ENCODE results near the gene WASF1. TPM values are rescaled to one million over a fixed set of nuclear protein-coding genes. Genes with fewer than 3 reads are reported as not detected.

Gene WASF1
- total RNA-seq, 3 donors from 2014 or later (not counting 1 experiment from before 2014, with no cell fraction given): 0.25 to 0.90 (median 0.45) TPM

- no peak overlapping the region for H3K27ac Mint-ChIP-seq
- DNase-seq: peak in 1 of 2 donors; percentile 57
- H3K36me3 Mint-ChIP-seq: no peaks in the 10 kb centered on the region
- H3K27me3 Mint-ChIP-seq (ENCODE audit: low read depth in 2 of 2): peaks cover 15 to 25% of the 10 kb centered on the region in 2 donors
- Histone ChIP-seq H3K27me3 (ENCODE audit: control insufficient read depth, insufficient read depth, low read length) (peaks cover 3% of the 10 kb centered on the region), H3K36me3 (ENCODE audit: control insufficient read depth, insufficient read depth, low read length) (no peaks in the 10 kb centered on the region), H3K4me1 (ENCODE audit: control insufficient read depth, insufficient read depth, low read length) (peaks cover 10% of the 10 kb centered on the region), H3K4me3 (ENCODE audit: low read length) (no peak overlapping the region), H3K9me3 (ENCODE audit: control insufficient read depth, insufficient read depth, low read length) (no peaks in the 10 kb centered on the region), H3K27ac (ENCODE audit: low read length) (no peak overlapping the region)
- intact Hi-C loops (cut with micrococcal nuclease): loop anchor here (1.0 kb wide), 1 partner anchor 526 kb away; no protein-coding TSS in a partner anchor
- peak; percentile 57 for TF ChIP-seq CTCF (IDR thresholded peaks at IDR 0.05)
- peaks cover 20 to 22% of the 10 kb centered on the region in 2 donors for H3K4me1 Mint-ChIP-seq
- peak in 1 of 3 donors; percentile 41 for ATAC-seq
- WGBS (ENCODE audit: insufficient coverage): 23% methylated on average over 4 of the region's 5 CpGs
- no peak overlapping the region for H3K4me3 Mint-ChIP-seq
- H3K9me3 Mint-ChIP-seq: no peaks in the 10 kb centered on the region
Observed at GRCh38 chr6:110053395-110054240, 125.9 kb downstream of the WASF1 start.

- Mint-ChIP-seq H3K27ac (no peak overlapping the region), H3K36me3 (no peaks in the 10 kb centered on the region), H3K4me3 (no peak overlapping the region), H3K27me3 (ENCODE audit: low read depth in 2 of 2) (peaks cover 10 to 17% of the 10 kb centered on the region in 2 donors), H3K4me1 (peaks cover 20 to 22% of the 10 kb centered on the region in 2 donors), H3K9me3 (no peaks in the 10 kb centered on the region)
- ATAC-seq: no peak
- no peak overlapping the region for H3K27ac ChIP-seq (ENCODE audit: low read length)
- H3K27me3 ChIP-seq (ENCODE audit: control insufficient read depth, insufficient read depth, low read length): peaks cover 3% of the 10 kb centered on the region
- WGBS (ENCODE audit: insufficient coverage): 96% methylated on average over 3 of the region's 3 CpGs
- H3K9me3 ChIP-seq (ENCODE audit: control insufficient read depth, insufficient read depth, low read length): no peaks in the 10 kb centered on the region
- TF ChIP-seq CTCF (IDR thresholded peaks at IDR 0.05): no peak
- intact Hi-C loops (cut with micrococcal nuclease): no loop called here
- H3K36me3 ChIP-seq (ENCODE audit: control insufficient read depth, insufficient read depth, low read length): no peaks in the 10 kb centered on the region
- no peak for DNase-seq
- no peak overlapping the region for H3K4me3 ChIP-seq (ENCODE audit: low read length)
- H3K4me1 ChIP-seq (ENCODE audit: control insufficient read depth, insufficient read depth, low read length): peaks cover 10% of the 10 kb centered on the region
Observed at GRCh38 chr6:110050440-110050813, 129.0 kb downstream of the WASF1 start.

Other genes with a start within 250 kb of the WASF1 start
- gene GPR6, start 201.4 kb downstream of the WASF1 start, total RNA-seq: not detected
- 10 to 100 TPM; 32.9 to 55.4 (median 48.5) TPM for gene CDC40, start 757 bp upstream of the WASF1 start, total RNA-seq
- under 1 TPM in 2 of 3 donors, not detected in 1; 0.24 to 1.00 TPM for gene METTL24, start 178.7 kb upstream of the WASF1 start, total RNA-seq
- gene DDO, start 235.9 kb upstream of the WASF1 start, total RNA-seq: under 1 TPM in 2 of 3 donors, not detected in 1; 0.25 to 0.50 TPM